Stimulated activated CD8-positive, alpha-beta memory T cell treated with anti-CD3 and anti-CD28 coated beads, Interleukin-7, amount 100 ng/mL, for 24 hours (primary cell): ENCODE measurements around the gene CDH15.

ENCODE experiments used
- DNase-seq: peaks from one replicate; pipeline ENCODE4 v3.0.0-alpha.2; 2020; ENCODE audit warnings: low read depth

The CDH15 gene

GRCh38 chr16:89140981-89141883, 30.3 kb upstream of the CDH15 start:
- DNase-seq, result no peak

- no peak for DNase-seq
Observed at GRCh38 chr16:89141884-89142267, 29.7 kb upstream of the CDH15 start.

GRCh38 chr16:89142474-89143195, 28.9 kb upstream of the CDH15 start:
- DNase-seq, result no peak

GRCh38 chr16:89143201-89143741, 28.3 kb upstream of the CDH15 start:
- no peak for DNase-seq

GRCh38 chr16:89143911-89144675, 27.5 kb upstream of the CDH15 start:
- no peak for DNase-seq

GRCh38 chr16:89144681-89145080, 26.9 kb upstream of the CDH15 start:
- no peak for DNase-seq

GRCh38 chr16:89145406-89146161, 26.0 kb upstream of the CDH15 start:
- DNase-seq, result no peak

- no peak for DNase-seq
Observed at GRCh38 chr16:89146211-89147005, 25.1 kb upstream of the CDH15 start.

GRCh38 chr16:89147085-89147817, 24.3 kb upstream of the CDH15 start:
- DNase-seq, result no peak

GRCh38 chr16:89149386-89149785, 22.2 kb upstream of the CDH15 start:
- DNase-seq, result no peak

GRCh38 chr16:89150090-89150835, 21.3 kb upstream of the CDH15 start:
- DNase-seq, result no peak

GRCh38 chr16:89150981-89151380, 20.6 kb upstream of the CDH15 start:
- no peak for DNase-seq

- DNase-seq, result no peak
Observed at GRCh38 chr16:89152831-89153700, 18.5 kb upstream of the CDH15 start.

GRCh38 chr16:89153848-89154271, 17.7 kb upstream of the CDH15 start:
- DNase-seq, result no peak

- DNase-seq, result no peak
Observed at GRCh38 chr16:89154390-89155183, 17.0 kb upstream of the CDH15 start.

GRCh38 chr16:89155184-89155679, 16.3 kb upstream of the CDH15 start:
- DNase-seq, result no peak
